CD4-positive, alpha-beta T cell treated with Interleukin-6 for 4 hours (primary cell): Measurements from ENCODE around the gene TSPEAR.
"Not testable (repeated sequence)": the region's sequence is repeated elsewhere in the genome, so short reads cannot be mapped to it uniquely, and the experiment has no call there.

Experiments used
- DNase-seq: peaks from one replicate; pipeline ENCODE4 v3.0.0-alpha.2; 2020; ENCODE audit warnings: mixed read lengths

TSPEAR gene

GRCh38 chr21:44701541-44701940, 9.8 kb downstream of the TSPEAR start:
- no peak for DNase-seq

- DNase-seq = no peak
Measured at GRCh38 chr21:44701023-44701400, 10.4 kb downstream of the TSPEAR start.

GRCh38 chr21:44700101-44701022, 11.0 kb downstream of the TSPEAR start:
- DNase-seq = no peak

GRCh38 chr21:44699502-44700001, 11.8 kb downstream of the TSPEAR start:
- no peak for DNase-seq

GRCh38 chr21:44697811-44698734, 13.3 kb downstream of the TSPEAR start:
- no peak for DNase-seq

- not testable (repeated sequence) for DNase-seq
Measured at GRCh38 chr21:44697172-44697810, 14.1 kb downstream of the TSPEAR start, which contains the start of gene KRTAP10-12. KRTAP10-12 (plus strand) TSS chr21:44697172; CDS start chr21:44697202, 30 bp downstream.

GRCh38 chr21:44696572-44696971, 14.8 kb downstream of the TSPEAR start:
- DNase-seq = no peak

- no peak for DNase-seq
Measured at GRCh38 chr21:44695641-44696040, 15.7 kb downstream of the TSPEAR start.

- no peak for DNase-seq
Measured at GRCh38 chr21:44695184-44695583, 16.2 kb downstream of the TSPEAR start.

GRCh38 chr21:44694776-44695175, 16.6 kb downstream of the TSPEAR start:
- DNase-seq = no peak

- DNase-seq = no peak
Measured at GRCh38 chr21:44692798-44693512, 18.4 kb downstream of the TSPEAR start.

GRCh38 chr21:44691686-44692085, 19.7 kb downstream of the TSPEAR start:
- no peak for DNase-seq

GRCh38 chr21:44689740-44690139, 21.6 kb downstream of the TSPEAR start:
- not testable (repeated sequence) for DNase-seq

GRCh38 chr21:44687671-44688070, 23.7 kb downstream of the TSPEAR start:
- DNase-seq = no peak

- DNase-seq = no peak
Measured at GRCh38 chr21:44686843-44687561, 24.4 kb downstream of the TSPEAR start.

- DNase-seq = no peak
Measured at GRCh38 chr21:44686000-44686781, 25.2 kb downstream of the TSPEAR start.

GRCh38 chr21:44685050-44685449, 26.3 kb downstream of the TSPEAR start:
- DNase-seq = not testable (repeated sequence)

- no peak for DNase-seq
Measured at GRCh38 chr21:44684483-44684882, 26.9 kb downstream of the TSPEAR start.

- DNase-seq = no peak
Measured at GRCh38 chr21:44684077-44684476, 27.3 kb downstream of the TSPEAR start.

- no peak for DNase-seq
Measured at GRCh38 chr21:44682580-44683151, 28.7 kb downstream of the TSPEAR start.
